GM03348 (cell line): ENCODE results near the gene CCDC183.

Experiments
- DNase-seq: peaks from one replicate; pipeline ENCODE4 v3.0.0; 2012; ENCODE audit warnings: low spot score

The CCDC183 gene

DNA sequence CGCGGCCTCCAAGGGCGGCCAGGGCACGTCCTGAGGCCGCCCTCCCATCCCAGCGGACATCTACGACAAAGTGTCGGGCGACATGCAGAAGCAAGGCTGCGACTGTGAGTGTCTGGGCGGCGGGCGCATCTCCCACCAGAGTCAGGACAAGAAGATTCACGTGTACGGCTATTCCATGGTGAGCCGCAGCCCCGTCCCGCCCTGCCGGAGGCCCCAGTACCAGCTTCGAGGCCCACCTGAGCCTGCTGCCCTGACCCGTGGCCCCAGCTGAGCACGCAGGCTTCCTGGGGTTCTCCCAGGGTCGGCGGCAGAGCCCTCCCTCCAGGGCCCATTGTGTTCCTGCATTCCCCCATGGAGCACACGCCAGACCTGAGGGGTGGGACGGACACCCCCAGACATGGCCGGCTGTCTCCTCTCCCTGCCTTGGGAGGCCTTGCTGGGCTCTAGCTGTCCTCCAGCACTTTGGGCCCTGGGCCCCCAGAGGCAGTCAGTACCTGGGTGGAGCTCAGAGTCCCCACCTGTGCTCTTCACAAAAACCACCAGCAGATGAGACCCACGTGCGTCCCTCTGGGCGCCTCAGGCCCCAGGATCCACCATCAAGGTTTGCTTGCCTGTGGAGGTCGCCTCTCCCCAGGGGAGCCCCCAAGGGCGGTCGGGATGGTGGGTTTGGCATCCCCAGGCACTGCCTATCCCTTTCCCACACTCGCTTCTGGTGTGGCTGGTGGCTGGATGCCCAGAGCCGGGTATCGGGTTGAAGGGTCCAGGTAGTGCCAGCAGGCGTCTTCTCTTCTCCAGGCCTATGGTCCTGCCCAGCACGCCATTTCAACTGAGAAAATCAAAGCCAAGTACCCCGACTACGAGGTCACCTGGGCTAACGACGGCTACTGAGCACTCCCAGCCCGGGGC, 54.1 kb downstream of the CCDC183 start:
- DNase-seq, result no peak

DNA sequence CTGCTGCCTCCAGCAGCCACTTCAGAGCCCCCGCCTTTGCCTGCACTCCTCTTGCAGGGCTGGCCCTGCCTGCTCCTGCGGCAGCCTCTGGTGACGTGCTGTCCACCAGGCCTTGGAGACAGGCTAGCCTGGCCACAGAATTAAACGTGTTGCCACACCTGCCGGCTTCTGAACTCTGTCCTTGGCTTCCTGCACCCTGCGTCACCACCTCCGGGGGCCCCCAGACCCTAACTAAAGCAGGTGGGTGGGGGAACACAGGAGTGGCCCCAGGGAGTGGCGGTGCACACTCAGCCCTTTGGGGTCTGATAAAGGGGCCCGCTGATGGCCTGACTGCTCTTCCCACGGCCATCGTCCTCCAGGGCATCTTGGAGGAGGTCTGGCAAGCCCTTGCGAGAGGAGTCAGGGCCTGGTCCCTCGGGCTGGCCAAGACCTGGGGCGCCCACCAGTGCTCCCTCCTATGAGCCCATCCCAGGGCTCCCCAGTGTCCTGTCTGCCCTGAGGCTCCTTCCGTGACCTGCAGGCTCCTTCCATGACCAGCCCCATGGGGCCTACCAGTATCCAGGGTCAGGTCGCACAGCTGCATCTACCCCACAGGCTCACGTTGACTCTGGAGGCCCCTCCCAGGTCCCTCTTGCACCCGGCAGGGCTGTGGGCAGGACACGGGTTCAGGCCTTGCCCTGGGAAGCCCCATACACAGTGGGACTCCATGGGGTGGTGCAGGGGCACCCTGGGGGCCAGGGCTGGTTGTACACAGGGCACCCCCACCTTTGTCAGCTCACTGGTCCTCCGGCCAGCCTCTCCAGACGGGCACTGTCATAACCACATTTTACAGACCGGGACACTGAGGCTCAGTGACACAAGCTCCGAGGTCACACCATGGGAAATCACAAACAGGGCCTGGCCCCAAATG, 55.0 kb downstream of the CCDC183 start:
- no peak for DNase-seq

DNA sequence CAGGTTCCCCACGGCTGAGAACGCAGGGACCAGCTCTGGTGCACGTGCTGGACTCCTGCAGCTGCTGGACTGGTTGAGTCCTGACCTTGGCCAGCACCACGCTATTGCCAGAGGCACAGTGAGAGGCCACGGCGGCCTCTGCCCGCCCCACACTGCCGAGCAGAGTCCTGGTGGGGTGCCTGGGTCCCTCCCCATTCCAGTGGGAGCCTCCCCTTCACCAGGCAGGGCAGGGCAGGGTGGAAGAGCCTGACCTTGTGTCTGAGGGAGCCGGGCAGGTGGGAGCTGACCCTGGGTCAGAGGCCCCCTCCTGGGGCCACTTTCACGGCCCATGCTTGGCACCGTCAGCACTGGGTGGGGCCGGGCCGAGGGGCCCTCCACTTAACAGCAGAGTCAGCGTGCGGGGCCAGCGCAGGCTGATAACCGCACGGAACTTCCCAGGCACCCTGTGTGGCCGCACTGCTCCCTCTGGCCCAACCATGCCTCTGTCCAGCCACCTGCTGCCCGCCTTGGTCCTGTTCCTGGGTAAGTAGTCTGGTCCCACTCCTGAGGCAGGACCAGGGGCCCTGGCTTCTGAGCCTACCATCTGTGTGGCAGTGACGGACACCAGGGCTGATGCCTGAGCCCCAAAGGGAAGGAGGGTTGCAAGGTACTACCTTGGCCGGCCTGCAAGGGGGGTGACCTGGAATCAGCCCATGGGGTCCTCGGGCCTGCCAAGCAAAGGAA, 56.0 kb downstream of the CCDC183 start, which contains the start of gene MAMDC4:
TSS of gene MAMDC4 (plus strand) at position 406 of the 723 bp plus-strand sequence. CDS start at position 477, 71 bp downstream.
- DNase-seq, result no peak

- DNase-seq, result no peak
Measured at GRCh38 chr9:136852664-136853595, 56.8 kb downstream of the CCDC183 start.

DNA sequence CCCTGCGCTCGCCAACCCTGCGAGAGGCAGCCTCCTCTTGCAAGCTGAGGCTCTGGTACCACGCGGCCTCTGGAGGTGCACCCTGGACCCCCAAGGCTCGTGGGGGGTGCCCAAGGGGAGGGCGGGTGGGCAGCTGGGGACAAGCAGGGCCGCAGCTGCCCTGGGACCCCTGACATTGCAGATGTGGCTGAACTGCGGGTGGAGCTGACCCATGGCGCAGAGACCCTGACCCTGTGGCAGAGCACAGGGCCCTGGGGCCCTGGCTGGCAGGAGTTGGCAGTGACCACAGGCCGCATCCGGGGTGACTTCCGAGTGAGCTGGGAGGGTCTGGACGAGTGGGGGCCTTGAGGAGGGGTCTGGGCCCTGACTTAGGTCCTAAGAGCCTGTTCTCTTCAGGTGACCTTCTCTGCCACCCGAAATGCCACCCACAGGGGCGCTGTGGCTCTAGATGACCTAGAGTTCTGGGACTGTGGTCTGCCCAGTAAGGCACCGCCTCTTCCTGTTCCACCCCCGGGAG, 57.5 kb downstream of the CCDC183 start:
- no peak for DNase-seq

DNA sequence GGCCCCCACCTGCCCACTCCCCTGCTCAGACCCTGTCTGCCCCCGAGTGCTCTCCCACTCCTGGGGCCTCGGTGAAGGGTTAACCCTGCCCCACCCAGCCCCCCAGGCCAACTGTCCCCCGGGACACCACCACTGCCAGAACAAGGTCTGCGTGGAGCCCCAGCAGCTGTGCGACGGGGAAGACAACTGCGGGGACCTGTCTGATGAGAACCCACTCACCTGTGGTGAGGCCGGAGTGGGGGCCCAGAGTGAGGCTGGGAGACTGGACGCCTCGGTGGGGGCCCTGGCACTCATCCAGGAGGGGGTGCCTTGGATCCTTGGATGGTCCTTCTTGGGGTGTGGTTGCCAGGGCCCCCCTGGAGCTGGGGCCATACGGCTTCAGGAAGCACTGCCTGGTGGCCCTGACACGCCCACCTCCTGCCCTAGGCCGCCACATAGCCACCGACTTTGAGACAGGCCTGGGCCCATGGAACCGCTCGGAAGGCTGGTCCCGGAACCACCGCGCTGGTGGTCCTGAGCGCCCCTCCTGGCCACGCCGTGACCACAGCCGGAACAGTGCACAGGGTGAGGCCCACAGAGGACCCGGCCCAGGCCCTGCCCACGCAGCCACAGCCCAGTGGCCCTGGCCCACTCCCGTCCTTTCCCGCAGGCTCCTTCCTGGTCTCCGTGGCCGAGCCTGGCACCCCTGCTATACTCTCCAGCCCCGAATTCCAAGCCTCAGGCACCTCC, 58.1 kb downstream of the CCDC183 start:
- no peak for DNase-seq

DNA sequence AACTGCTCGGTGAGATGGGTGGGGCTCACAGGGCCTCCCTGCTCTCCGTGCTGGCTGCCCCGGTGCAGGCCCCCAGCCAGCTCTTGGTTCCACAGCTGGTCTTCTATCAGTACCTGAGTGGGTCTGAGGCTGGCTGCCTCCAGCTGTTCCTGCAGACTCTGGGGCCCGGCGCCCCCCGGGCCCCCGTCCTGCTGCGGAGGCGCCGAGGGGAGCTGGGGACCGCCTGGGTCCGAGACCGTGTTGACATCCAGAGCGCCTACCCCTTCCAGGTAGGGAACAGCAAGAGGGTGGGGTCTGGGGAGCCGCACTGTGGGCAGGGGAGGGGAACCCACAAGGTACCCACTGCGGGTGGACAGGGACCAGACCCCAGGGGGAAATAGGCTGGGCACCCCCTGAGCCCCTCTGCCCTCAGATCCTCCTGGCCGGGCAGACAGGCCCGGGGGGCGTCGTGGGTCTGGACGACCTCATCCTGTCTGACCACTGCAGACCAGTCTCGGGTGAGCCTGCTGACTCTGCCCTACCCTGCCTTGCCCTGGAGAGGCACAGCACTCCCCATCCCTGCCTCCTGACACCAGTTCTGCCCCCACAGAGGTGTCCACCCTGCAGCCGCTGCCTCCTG, 58.8 kb downstream of the CCDC183 start:
- DNase-seq, result no peak

GRCh38 chr9:136855461-136856078, 59.4 kb downstream of the CCDC183 start:
- DNase-seq, result no peak

DNA sequence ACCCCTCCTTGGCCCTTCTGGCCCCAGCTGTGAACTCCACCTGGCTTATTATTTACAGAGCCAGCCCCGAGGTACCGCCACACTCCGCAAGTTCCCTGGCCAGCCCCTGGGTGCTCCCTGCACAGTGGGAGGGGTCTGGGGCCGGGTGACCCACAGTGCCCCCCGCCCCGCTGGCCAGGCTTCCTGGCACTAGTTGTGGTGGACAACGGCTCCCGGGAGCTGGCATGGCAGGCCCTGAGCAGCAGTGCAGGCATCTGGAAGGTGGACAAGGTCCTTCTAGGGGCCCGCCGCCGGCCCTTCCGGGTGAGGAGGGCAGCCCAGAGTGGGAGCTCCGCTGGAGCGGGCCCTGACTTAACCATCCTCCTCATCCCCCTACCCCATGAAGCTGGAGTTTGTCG, 59.9 kb downstream of the CCDC183 start:
- DNase-seq, result no peak

GRCh38 chr9:136856541-136857141, 60.5 kb downstream of the CCDC183 start:
- DNase-seq, result no peak

- no peak for DNase-seq
Measured at GRCh38 chr9:136857166-136857565, 61.0 kb downstream of the CCDC183 start.
